Measurements from ENCODE around the gene ATF7IP2. TPM values are rescaled to one million over a fixed set of nuclear protein-coding genes. Genes with fewer than 3 reads are reported as not detected.
"Not testable (repeated sequence)": the region's sequence is repeated elsewhere in the genome, so short reads cannot be mapped to it uniquely, and the experiment has no call there.

Gene ATF7IP2
- total RNA-seq, 2 experiments from 2014 or later, result 82.9 to 86.9 TPM

- CTCF ChIA-PET, result interaction anchor here (1.3 kb wide), 1 partner anchor 190 kb away, joined by 5 read pairs; no protein-coding TSS in a partner anchor
- Histone ChIP-seq H3K4me1 (ENCODE audit: insufficient read depth, low read length) (no peaks in the 10 kb centered on the region), H3K27me3 (ENCODE audit: control insufficient read depth in 1 of 2, insufficient read depth in 2 of 2, low read length in 2 of 2) (no peaks in the 10 kb centered on the region), H3K27ac (ENCODE audit: low read depth in 1 of 2, low read length in 2 of 2) (no peak overlapping the region), H3K36me3 (ENCODE audit: insufficient read depth, low read length) (no peaks in the 10 kb centered on the region), H3K4me3 (ENCODE audit: low read length) (no peak overlapping the region), H3K9me3 (ENCODE audit: control insufficient read depth in 1 of 2, insufficient read depth in 1 of 2, low read length in 2 of 2) (no peaks in the 10 kb centered on the region)
- Mint-ChIP-seq H3K4me3 (no peak overlapping the region), H3K27ac (no peak overlapping the region), H3K27me3 (no peaks in the 10 kb centered on the region), H3K4me1 (ENCODE audit: low read depth) (peaks cover 11% of the 10 kb centered on the region), H3K9me3 (no peaks in the 10 kb centered on the region), H3K36me3 (ENCODE audit: low read depth) (no peaks in the 10 kb centered on the region)
- intact Hi-C loops (cut with DNase I, micrococcal nuclease), result loop anchor here in 1 of 2 experiments (10.0 kb wide), 1 partner anchor 1370 kb away; no protein-coding TSS in a partner anchor
- no peak for ATAC-seq (ENCODE audit: poor library complexity)
- peak in 1 of 14 experiments; percentile 10 for DNase-seq
- no peak for TF ChIP-seq CTCF (IDR thresholded peaks at IDR 0.05)
- POLR2A ChIA-PET, result no interaction called here
Measured at GRCh38 chr16:10504404-10504885, 118.6 kb downstream of the ATF7IP2 start.

- H3K9me3 Mint-ChIP-seq; POLR2A ChIA-PET; ATAC-seq (ENCODE audit: poor library complexity): not testable (repeated sequence)
Measured at GRCh38 chr16:10505286-10505685, 119.4 kb downstream of the ATF7IP2 start.

GRCh38 chr16:10509534-10510025, 123.7 kb downstream of the ATF7IP2 start:
- CTCF ChIA-PET, result interaction anchor here (0.6 to 1.7 kb wide), 6 partner anchors 9 to 253 kb away, joined by 3 to 30 read pairs (median 6); partner anchors contain the start of gene NUBP1
- Mint-ChIP-seq H3K27me3 (no peaks in the 10 kb centered on the region), H3K4me1 (ENCODE audit: low read depth) (peaks cover 8% of the 10 kb centered on the region), H3K9me3 (no peaks in the 10 kb centered on the region), H3K4me3 (no peak overlapping the region), H3K27ac (no peak overlapping the region), H3K36me3 (ENCODE audit: low read depth) (no peaks in the 10 kb centered on the region)
- DNase-seq (peak; percentile 29 to 86 (median 50)), ATAC-seq (ENCODE audit: poor library complexity) (peak; percentile 88)
- no peak overlapping the region for H3K4me3 ChIP-seq (ENCODE audit: low read length)
- no peaks in the 10 kb centered on the region for H3K9me3 ChIP-seq (ENCODE audit: control insufficient read depth in 1 of 2, insufficient read depth in 1 of 2, low read length in 2 of 2)
- no peak overlapping the region for H3K27ac ChIP-seq (ENCODE audit: low read depth in 1 of 2, low read length in 2 of 2)
- H3K4me1 ChIP-seq (ENCODE audit: insufficient read depth, low read length), result peaks cover 4% of the 10 kb centered on the region
- H3K36me3 ChIP-seq (ENCODE audit: insufficient read depth, low read length), result no peaks in the 10 kb centered on the region
- TF ChIP-seq CTCF (IDR thresholded peaks at IDR 0.05), result peak; percentile 86
- intact Hi-C loops (cut with DNase I, micrococcal nuclease), result loop anchor here (1.0 to 10.0 kb wide), 5 partner anchors 194 to 1942 kb away; no protein-coding TSS in a partner anchor
- POLR2A ChIA-PET, result interaction anchor here (1.3 kb wide), 1 partner anchor 195 kb away, joined by 8 read pairs; no protein-coding TSS in a partner anchor
- H3K27me3 ChIP-seq (ENCODE audit: control insufficient read depth in 1 of 2, insufficient read depth in 2 of 2, low read length in 2 of 2), result peaks cover 0 to 5% of the 10 kb centered on the region in 2 experiments

More at GRCh38 chr16:10505286-10505685, 119.4 kb downstream of the ATF7IP2 start:
- H3K36me3 Mint-ChIP-seq (ENCODE audit: low read depth); DNase-seq; H3K27me3 ChIP-seq (ENCODE audit: control insufficient read depth in 1 of 2, insufficient read depth in 2 of 2, low read length in 2 of 2); H3K4me3 ChIP-seq (ENCODE audit: low read length); H3K27ac ChIP-seq (ENCODE audit: low read depth in 1 of 2, low read length in 2 of 2); H3K27ac Mint-ChIP-seq; H3K4me3 Mint-ChIP-seq; H3K27me3 Mint-ChIP-seq; H3K9me3 ChIP-seq (ENCODE audit: control insufficient read depth in 1 of 2, insufficient read depth in 1 of 2, low read length in 2 of 2); H3K36me3 ChIP-seq (ENCODE audit: insufficient read depth, low read length); H3K4me1 ChIP-seq (ENCODE audit: insufficient read depth, low read length): not testable (repeated sequence)
- CTCF ChIA-PET, result interaction anchor here (1.0 to 1.3 kb wide), 2 partner anchors 190 to 191 kb away, joined by 3 to 5 read pairs; no protein-coding TSS in a partner anchor
- intact Hi-C loops (cut with DNase I, micrococcal nuclease), result loop anchor here in 1 of 2 experiments (10.0 kb wide), 1 partner anchor 1370 kb away; no protein-coding TSS in a partner anchor
- H3K4me1 Mint-ChIP-seq (ENCODE audit: low read depth), result peaks cover 14% of the 10 kb centered on the region
